Measurements from ENCODE around the gene CCR4.
"Not testable (repeated sequence)": the region's sequence is repeated elsewhere in the genome, so short reads cannot be mapped to it uniquely, and the experiment has no call there.

Gene CCR4

DNA sequence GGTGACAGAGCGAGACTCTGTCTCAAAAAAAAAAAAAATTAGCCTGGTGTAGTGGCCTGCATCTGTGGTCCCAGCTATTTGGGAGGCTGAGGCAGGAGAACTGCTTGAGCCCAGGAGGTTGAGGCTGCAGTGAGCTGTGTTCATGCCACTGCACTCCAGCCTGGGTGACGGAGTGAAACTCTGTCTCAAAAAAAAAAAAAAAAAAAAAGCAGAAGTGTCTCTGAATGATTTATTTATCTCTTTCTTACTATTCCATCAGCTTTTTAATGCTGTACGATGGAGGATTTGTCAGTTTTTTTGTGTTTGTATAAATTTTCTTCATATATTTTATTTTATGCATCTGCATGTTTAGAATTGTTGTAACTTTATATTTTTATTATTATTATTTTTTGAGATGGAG is 33.5 kb downstream of the CCR4 start:
- DNase-seq = not testable (repeated sequence)

DNA sequence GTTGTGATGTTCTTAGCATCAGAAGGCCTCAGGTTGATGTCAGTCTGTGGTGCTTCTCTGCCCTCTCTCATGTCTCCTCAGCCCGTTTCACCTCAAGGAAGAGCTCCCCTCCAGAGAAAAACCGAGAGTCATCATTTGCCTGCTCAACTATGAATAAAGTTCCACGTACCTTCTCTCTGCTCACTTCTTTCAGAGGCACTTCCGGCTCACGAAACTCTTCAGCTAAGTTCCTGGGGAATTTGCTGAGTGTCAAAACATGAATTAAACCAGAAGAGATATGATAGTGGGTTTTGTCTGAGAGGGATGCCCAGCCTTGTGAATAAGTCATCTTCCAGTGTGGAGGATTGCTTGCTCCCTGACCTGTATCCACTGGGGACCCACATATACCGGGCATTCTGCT is 37.7 kb downstream of the CCR4 start:
- DNase-seq = no peak

DNA sequence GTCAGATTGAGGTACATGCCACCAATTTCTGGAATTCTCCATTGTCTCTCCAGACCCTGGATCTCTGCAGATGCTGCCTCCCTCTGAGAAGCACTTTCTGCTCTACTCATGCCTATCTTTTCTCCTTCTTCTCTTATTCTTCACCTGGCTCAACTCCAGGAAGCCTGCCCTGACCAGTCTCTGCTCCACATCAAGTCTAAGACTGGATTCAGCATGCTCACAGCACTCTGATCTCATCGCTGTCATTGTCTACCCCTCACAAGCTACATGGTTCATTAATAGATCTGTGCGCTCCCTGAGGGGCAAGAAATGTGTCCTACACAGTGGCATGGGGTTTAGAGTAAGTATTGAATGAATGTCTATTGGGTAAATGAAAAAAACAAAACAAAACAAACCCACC is 38.7 kb downstream of the CCR4 start:
- DNase-seq = no peak

DNA sequence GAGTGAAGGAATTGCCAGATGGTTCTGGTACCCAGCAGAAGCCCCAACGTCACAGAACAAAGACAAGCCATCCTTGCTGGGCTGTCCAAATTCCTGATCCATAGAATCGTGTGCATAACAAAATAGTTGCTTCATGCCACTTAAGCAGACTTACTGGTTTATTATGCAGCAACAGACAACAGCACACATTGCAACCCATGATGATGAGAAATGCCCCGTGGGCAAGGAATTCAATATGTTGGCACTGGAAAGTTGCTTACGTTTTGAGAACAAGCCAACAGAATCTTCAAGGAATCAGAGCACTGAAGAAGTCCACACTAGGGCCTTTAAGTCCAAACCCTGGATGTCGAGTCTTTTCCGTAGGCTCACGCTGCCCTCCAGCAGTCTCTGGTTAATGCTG is 40.3 kb downstream of the CCR4 start:
- no peak for DNase-seq

DNA sequence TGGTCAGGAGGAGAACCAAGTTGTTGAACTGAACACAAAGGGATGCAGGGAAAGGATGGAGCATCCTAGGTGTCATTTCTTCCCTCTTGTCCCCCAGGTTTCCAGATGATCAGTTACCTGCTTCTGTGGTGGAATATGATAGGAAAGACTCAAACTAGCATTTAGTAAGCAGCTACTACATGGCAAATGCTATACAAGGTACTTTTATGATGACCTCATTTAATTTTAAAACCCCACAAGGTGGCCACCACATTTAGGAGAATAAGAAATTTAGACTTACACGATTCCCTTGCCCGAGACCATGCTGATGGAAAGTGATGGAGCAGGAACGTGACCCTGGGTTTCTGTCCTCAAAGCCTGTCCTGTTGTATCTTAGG is 40.9 kb downstream of the CCR4 start:
- no peak for DNase-seq

DNA sequence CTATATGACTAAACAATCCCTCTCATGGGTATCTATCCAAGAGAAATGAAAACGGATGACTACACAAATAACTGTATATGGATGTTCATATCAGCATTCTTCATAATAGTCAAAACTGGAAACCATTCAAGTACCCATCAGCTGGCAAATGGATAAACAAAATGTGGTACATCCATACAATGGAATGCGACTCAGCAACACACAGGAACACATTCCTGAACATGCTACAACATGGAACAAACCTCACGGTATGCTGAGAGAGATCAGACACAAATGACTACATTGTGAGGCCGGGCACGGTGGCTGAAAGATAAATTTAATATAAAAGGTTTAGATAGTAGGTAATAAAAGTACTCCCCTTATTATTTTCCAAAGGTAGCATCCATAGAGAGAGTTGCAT is 42.6 kb downstream of the CCR4 start:
- DNase-seq = no peak

DNA sequence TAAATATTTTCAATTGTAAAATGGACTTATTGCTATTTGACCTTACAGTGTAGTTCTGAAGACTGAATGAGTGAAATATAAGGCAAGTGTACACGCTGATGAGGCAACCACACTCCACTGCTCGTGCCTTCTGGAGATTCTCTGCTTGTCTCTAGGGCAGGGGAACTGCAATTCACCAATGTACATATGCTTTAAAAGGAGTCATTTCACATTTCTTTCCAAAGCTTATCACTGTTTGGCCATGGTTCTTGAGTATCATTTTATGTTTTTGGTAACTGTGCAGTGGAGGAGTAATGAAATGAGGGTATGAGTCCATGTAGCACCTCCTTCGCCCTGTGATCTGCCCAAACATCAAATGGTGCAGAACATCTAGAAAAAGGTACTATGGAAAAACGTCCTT is 43.7 kb downstream of the CCR4 start:
- no peak for DNase-seq

DNA sequence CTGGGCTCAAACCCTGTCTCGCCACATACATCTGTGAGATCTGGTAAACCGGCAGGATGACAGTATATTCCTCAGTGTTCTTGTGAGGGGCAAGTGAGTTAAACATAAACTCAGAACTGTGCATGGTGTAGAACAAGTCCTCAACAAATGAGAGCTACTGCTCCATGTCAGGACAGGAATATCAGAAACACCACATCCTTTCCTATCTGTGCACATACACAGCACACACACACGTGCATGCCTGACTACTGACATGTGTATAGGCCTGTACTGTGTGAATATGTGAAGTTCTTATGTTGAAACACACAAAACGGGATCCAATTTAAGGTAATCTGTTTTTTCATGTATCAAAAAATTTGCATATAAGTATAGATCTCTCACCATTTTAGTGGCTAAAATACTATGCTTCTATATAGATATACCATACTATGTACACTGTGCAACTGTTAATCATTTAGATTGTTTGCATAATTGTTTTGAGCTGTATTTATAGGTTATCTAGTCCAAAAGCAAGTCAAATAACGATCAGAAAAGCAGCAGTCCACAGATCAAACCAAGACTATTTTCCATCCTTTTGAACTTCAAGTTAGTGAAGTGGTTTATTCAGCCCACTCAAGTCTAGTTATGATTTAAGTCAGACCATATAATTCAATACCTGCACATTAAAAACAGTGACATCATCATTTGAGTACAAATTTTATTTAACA is 44.8 kb downstream of the CCR4 start:
- no peak for DNase-seq

DNA sequence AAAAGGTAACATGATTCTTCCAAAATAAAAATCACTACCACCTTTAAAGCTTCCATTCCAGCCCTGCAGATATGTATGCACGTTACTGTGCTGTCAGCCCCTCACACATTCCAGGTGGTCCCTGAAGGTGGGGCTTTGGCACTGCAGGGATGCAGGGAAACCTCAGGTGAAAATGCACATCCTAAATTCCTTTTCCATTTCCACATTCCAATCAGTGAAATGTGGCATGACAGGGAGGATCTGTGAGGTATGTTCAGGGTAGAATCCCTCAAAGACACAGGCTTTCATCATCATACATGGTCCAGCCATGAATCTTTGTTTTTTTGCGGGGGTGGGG is 45.3 kb downstream of the CCR4 start:
- DNase-seq = no peak

DNA sequence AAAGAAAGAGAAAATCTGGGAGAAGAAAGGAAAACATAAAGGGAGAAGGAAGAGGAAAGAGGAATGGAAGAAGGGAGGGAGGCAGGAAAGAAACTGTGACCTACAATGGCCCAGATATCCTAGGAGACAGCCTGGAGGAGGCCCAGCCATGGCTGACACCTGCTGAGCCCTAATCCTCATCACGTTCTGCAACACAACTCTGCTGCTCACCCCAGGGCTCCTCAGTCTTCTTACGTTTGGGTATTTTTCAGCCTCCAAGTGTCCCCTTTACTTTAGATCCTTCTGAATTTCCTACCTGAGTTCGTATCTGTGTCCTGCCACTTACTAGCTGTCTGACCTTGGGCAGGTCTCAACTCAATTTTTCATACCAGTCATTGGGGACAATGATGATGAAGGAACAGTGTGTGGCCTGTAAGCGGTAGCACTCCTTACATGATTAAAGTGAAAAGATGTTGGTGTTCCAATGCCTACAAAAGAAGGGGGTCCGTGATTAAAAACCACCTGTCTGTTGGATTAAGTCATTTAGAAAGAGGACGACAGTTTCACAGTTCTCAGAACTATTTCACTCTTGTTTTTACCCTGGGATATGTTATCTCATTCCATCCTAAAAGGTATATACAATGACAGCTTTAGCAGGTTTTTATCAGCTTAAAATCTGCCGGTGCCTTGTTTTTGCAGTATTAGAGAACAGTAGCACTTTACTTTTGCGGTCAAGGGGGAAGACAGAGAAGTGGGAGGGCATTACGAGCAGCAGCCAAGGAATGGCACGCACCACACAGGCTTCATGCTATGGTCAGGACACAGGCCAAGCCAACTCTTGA is 47.4 kb downstream of the CCR4 start:
- DNase-seq = no peak

DNA sequence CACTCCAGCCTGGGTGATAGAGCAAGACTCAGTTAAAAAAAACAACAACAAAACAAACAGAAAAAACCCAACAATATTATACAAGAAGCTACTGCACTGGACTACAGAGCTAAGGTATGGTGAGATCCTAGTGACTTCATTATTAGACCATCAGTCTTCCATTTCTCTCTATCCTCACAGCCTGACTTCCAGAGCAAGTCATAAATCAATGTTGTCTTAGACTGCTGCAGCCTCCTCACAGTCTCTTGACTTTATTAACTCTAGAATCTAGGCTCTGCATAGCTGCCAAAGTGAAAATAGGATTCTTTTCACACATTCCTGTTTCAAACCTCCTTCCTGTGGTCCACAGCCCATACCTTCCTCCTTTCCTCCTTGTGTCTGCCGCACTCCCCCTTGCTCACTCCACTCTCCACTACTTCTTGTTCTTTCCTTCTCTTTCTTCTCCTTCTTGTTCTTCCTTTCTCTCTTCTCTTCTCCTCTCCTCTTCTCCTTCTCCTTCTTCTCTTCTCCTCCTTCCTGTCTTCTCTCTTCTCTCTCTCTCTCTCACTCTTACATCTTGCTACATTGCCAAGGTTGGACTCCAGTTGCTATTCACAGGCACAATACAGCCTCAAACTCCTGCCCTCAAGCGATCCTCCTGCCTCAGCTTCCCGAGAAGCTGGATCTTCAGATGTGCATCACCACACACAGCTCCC is 49.4 kb downstream of the CCR4 start:
- DNase-seq = no peak

DNA sequence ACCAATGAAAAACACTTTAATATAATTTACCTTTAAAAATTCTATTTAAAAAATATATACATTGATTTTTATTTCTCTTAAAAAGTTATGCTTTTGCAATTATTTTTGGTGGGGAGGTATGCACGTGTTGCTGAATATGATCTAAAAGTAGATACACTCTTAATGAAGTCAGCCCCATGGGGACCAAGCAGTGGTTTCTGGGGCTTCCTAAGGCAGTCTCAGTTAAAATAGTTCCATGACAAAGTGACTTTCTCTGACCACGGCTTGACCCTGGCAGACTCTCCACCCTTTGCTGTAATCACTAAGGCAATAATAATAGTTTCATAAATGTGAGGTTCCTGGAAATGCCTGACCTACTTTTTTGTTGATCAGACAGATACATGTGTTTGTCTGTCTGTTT is 50.4 kb downstream of the CCR4 start:
- peak; percentile 2 for DNase-seq

DNA sequence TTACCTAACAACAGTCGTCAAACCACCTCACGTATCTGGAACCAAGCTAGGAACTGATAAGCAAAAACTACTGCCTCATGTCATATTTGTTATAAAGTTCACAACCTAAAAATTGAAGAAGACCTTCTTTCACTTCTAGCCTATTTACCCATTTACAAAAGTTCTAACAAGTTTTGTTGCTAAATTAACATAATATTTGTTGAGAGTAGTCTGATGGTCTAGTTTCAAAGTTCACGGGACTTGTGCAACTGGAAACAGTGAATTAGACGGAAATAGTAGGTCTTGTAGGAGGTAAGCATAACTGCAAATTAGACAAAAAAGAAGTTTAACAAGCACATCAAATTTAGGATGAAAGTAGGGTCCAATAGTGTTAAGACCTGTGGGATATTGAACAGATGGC is 51.9 kb downstream of the CCR4 start:
- no peak for DNase-seq

DNA sequence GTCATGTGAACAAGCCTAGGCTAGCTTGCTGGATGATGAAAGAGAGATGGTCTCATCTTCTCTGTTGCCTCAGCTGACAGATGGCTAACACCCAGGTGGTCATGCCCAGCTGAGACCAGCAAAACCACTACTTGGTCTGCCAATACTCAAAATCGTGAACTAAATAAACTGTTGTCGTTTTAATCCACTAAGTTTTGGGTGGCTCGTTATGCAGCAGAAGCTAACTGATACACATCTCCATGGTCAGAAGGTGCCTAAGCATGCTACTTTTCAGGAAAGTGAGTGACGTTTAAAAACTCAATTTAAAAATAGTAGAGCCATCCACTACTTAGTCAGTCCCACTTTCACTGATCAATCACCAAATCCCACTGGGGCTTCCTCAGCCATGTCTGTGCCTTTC is 52.8 kb downstream of the CCR4 start:
- DNase-seq = no peak

DNA sequence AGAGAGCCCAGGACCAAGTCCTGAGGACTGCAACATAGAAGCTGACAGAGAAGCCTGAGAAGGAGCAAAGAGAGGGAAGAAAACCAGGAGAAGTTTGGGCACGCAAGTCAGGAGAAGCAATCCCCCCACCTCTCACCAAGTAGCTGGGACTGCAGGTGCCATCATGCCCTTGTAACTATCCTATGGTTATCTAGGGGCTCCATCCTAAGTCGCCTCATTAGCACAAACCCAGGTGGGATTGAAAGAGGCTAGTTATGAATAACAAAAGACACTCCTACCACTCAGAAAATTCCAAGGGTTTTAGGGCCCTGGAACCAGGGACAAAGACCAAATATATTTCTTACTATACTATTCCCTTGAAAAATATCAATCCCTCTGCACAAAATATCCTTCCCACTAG is 53.5 kb downstream of the CCR4 start:
- DNase-seq = no peak
